ENCODE results near the gene C1orf21. TPM values are rescaled to one million over a fixed set of nuclear protein-coding genes. Genes with fewer than 3 reads are reported as not detected.

Gene C1orf21
- polyA plus RNA-seq, 3 donors = 0.23 to 1.1 (median 0.28) TPM

GRCh38 chr1:184368354-184368753, 18.5 kb upstream of the C1orf21 start:
- peaks cover 9% of the 10 kb centered on the region for H3K4me1 Mint-ChIP-seq
- H3K4me3 Mint-ChIP-seq = no peak overlapping the region
- peaks cover 0 to 2% (median 0%) of the 10 kb centered on the region in 7 donors for H3K9me3 Mint-ChIP-seq
- Histone ChIP-seq H3K27ac (ENCODE audit: low read depth in 1 of 2, low read length in 2 of 2) (no peak overlapping the region), H3K4me3 (replicated peaks in 1 of 3; ENCODE audit: low read depth in 2 of 3, low read length in 3 of 3) (no peak overlapping the region), H4K20me1 (ENCODE audit: insufficient read depth, low read length) (no peaks in the 10 kb centered on the region), H2AFZ (ENCODE audit: insufficient read depth, low read depth, low read length, poor library complexity, severe bottlenecking) (no peak overlapping the region), H3K4me2 (replicated peaks; ENCODE audit: extremely low read depth, low read length, poor library complexity, severe bottlenecking) (no peak overlapping the region), H3K36me3 (replicated peaks in 1 of 2; ENCODE audit: control insufficient read depth in 1 of 2, insufficient read depth in 2 of 2, low read length in 2 of 2) (no peaks in the 10 kb centered on the region), H3K9ac (ENCODE audit: insufficient read depth, low read length, poor library complexity, severe bottlenecking) (no peak overlapping the region), H3K4me1 (ENCODE audit: control insufficient read depth in 1 of 2, insufficient read depth in 2 of 2, low read length in 2 of 2) (no peaks in the 10 kb centered on the region), H3K27me3 (ENCODE audit: control insufficient read depth in 2 of 2, insufficient read depth in 2 of 2, low read length in 2 of 2) (no peaks in the 10 kb centered on the region), H3K9me3 (replicated peaks in 1 of 2; ENCODE audit: control insufficient read depth in 1 of 2, insufficient read depth in 1 of 2, low read length in 2 of 2) (no peaks in the 10 kb centered on the region), H3K79me2 (ENCODE audit: insufficient read depth, low read length) (no peaks in the 10 kb centered on the region)
- DNase-seq = no peak
- H3K27me3 Mint-ChIP-seq (ENCODE audit: low read depth in 3 of 3) = peaks cover 0 to 2% (median 0%) of the 10 kb centered on the region in 3 donors
- H3K27ac Mint-ChIP-seq = no peak overlapping the region
- no CpG with 5 or more reads among the region's 2 CpGs for WGBS (ENCODE audit: insufficient coverage)
- intact Hi-C loops (cut with micrococcal nuclease) = no loop called here
- no peak for TF ChIP-seq CTCF (IDR thresholded peaks at IDR 0.05)
- no peaks in the 10 kb centered on the region for H3K36me3 Mint-ChIP-seq

- intact Hi-C loops (cut with micrococcal nuclease) = no loop called here
- Histone ChIP-seq H3K79me2 (ENCODE audit: insufficient read depth, low read length) (no peaks in the 10 kb centered on the region), H3K4me1 (ENCODE audit: control insufficient read depth in 1 of 2, insufficient read depth in 2 of 2, low read length in 2 of 2) (no peaks in the 10 kb centered on the region), H3K27ac (ENCODE audit: low read depth in 1 of 2, low read length in 2 of 2) (no peak overlapping the region), H3K4me3 (replicated peaks in 1 of 3; ENCODE audit: low read depth in 2 of 3, low read length in 3 of 3) (no peak overlapping the region), H3K9me3 (replicated peaks in 1 of 2; ENCODE audit: control insufficient read depth in 1 of 2, insufficient read depth in 1 of 2, low read length in 2 of 2) (no peaks in the 10 kb centered on the region), H3K9ac (ENCODE audit: insufficient read depth, low read length, poor library complexity, severe bottlenecking) (no peak overlapping the region), H2AFZ (ENCODE audit: insufficient read depth, low read depth, low read length, poor library complexity, severe bottlenecking) (no peak overlapping the region), H3K4me2 (replicated peaks; ENCODE audit: extremely low read depth, low read length, poor library complexity, severe bottlenecking) (no peak overlapping the region), H4K20me1 (ENCODE audit: insufficient read depth, low read length) (no peaks in the 10 kb centered on the region), H3K36me3 (replicated peaks in 1 of 2; ENCODE audit: control insufficient read depth in 1 of 2, insufficient read depth in 2 of 2, low read length in 2 of 2) (no peaks in the 10 kb centered on the region), H3K27me3 (ENCODE audit: control insufficient read depth in 2 of 2, insufficient read depth in 2 of 2, low read length in 2 of 2) (no peaks in the 10 kb centered on the region)
- Mint-ChIP-seq H3K27me3 (ENCODE audit: low read depth in 3 of 3) (peaks cover 0 to 2% (median 0%) of the 10 kb centered on the region in 3 donors), H3K4me1 (peaks cover 7% of the 10 kb centered on the region), H3K36me3 (no peaks in the 10 kb centered on the region), H3K4me3 (no peak overlapping the region), H3K27ac (no peak overlapping the region), H3K9me3 (no peaks in the 10 kb centered on the region)
- DNase-seq = no peak
- TF ChIP-seq CTCF (IDR thresholded peaks at IDR 0.05) = no peak
- no CpG with 5 or more reads among the region's 4 CpGs for WGBS (ENCODE audit: insufficient coverage)
These were observed 16.0 kb upstream of the C1orf21 start for GRCh38 chr1:184370850-184371249.
